Measurements from ENCODE around the gene DNAJC10. TPM values are rescaled to one million over a fixed set of nuclear protein-coding genes. Genes with fewer than 3 reads are reported as not detected.

Gene DNAJC10
- total and polyA plus RNA-seq, 2 of the 4 experiments (the other 2 are of a cell fraction): 34.6 to 53.2 TPM

DNA sequence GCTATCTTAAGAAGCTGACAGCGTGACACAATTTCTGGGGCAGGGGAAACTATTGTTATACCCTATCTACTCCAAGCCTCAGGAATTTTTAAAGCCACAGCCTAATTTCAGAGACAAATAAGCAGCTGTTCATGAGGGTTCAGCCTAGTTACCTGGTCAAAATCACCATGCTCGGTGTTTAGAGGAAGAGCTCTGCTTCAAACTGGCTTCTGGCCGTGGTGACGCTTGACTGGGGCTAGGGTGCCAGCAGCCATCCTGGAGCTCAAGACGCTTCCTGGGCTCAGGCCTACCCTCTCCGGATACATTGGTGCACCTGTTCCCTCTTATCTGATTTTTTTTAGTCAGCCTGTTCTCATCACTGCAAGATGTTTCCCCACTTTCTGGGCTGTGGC, 108.7 kb downstream of the DNAJC10 start:
- Histone ChIP-seq H3K27ac (ENCODE audit: insufficient read depth, low read length) (no peak overlapping the region), H3K9ac (ENCODE audit: low read depth, low read length) (no peak overlapping the region), H2AK5ac (ENCODE audit: low read depth, low read length) (no peak overlapping the region), H3K9me3 (ENCODE audit: control insufficient read depth, insufficient read depth, low read length) (no peaks in the 10 kb centered on the region), H3K36me3 (ENCODE audit: control insufficient read depth, insufficient read depth, low read length) (no peaks in the 10 kb centered on the region), H3K56ac (ENCODE audit: extremely low read depth, insufficient read depth, low read length) (no peak overlapping the region), H4K8ac (ENCODE audit: low read depth in 2 of 2, low read length in 2 of 2) (no peak overlapping the region), H2AK9ac (replicated peaks; ENCODE audit: low read depth, low read length, poor library complexity) (no peak overlapping the region), H3K14ac (replicated peaks; ENCODE audit: low read depth, low read length) (no peak overlapping the region), H2BK15ac (ENCODE audit: low read depth, low read length) (no peak overlapping the region), H3K23ac (ENCODE audit: low read depth, low read length) (no peak overlapping the region), H2BK120ac (ENCODE audit: low read depth, low read length) (no peak overlapping the region), H2BK20ac (ENCODE audit: low read depth, low read length) (no peak overlapping the region), H3K9me1 (ENCODE audit: insufficient read depth, low read length) (no peaks in the 10 kb centered on the region), H2BK5ac (ENCODE audit: low read depth, low read length, poor library complexity, severe bottlenecking) (no peak overlapping the region), H2AFZ (replicated peaks; ENCODE audit: low read length, poor library complexity) (no peak overlapping the region), H4K91ac (ENCODE audit: insufficient read depth, low read depth, low read length) (no peak overlapping the region), H3K4me2 (ENCODE audit: low read depth, low read length) (no peak overlapping the region), H4K20me1 (ENCODE audit: insufficient read depth, low read length) (no peaks in the 10 kb centered on the region), H3K4me3 (ENCODE audit: insufficient read depth, low read depth, low read length) (no peak overlapping the region), H3K4ac (ENCODE audit: low read depth, low read length) (no peak overlapping the region), H3K27me3 (ENCODE audit: control insufficient read depth, insufficient read depth, low read length) (no peaks in the 10 kb centered on the region), H3K18ac (ENCODE audit: low read depth, low read length) (no peak overlapping the region), H4K5ac (ENCODE audit: low read depth, low read length) (no peak overlapping the region), H3K79me1 (ENCODE audit: low read depth in 1 of 2, low read length in 2 of 2) (no peaks in the 10 kb centered on the region), H3K4me1 (ENCODE audit: control insufficient read depth, insufficient read depth, low read length) (no peaks in the 10 kb centered on the region)
- 78% methylated on average over 5 of the region's 6 CpGs; no CpG with 5 or more reads in 1 of the 2 experiments for WGBS, 2 experiments (ENCODE audit: extremely low coverage in 2 of 2, insufficient read length in 1 of 2)
- dilution Hi-C loops (cut with HindIII; ENCODE audit: low sequenced_read_pairs, unreplicated experiment): no loop called here
- intact Hi-C loops (cut with micrococcal nuclease): no loop called here
- in situ Hi-C loops (cut with MboI; ENCODE audit: low sequenced_read_pairs): no loop called here
- ChIA-PET CTCF (no interaction called here), POLR2A (ENCODE audit: unreplicated experiment) (no interaction called here)
- no TSS peak for BruUV-seq (replicated peaks)
- TF ChIP-seq CEBPB (IDR thresholded peaks at IDR 0.05; ENCODE audit: low read depth, low read length) (no peak), POLR2A (IDR thresholded peaks at IDR 0.05; ENCODE audit: low read depth, low read length) (no peak), MXI1 (IDR thresholded peaks at IDR 0.05; ENCODE audit: borderline replicate concordance, low read depth, low read length) (no peak), RCOR1 (IDR thresholded peaks at IDR 0.05; ENCODE audit: insufficient replicate concordance, low read length) (no peak), NFE2L2 (IDR thresholded peaks at IDR 0.05; ENCODE audit: low read depth, low read length) (no peak), SMC3 (IDR thresholded peaks at IDR 0.05; ENCODE audit: low read depth, low read length) (no peak), MAFK (IDR thresholded peaks at IDR 0.05; ENCODE audit: low read depth, low read length) (no peak), MAZ (IDR thresholded peaks at IDR 0.05; ENCODE audit: borderline replicate concordance, low read depth, low read length) (no peak)
- TF ChIP-seq, protein P1, sequence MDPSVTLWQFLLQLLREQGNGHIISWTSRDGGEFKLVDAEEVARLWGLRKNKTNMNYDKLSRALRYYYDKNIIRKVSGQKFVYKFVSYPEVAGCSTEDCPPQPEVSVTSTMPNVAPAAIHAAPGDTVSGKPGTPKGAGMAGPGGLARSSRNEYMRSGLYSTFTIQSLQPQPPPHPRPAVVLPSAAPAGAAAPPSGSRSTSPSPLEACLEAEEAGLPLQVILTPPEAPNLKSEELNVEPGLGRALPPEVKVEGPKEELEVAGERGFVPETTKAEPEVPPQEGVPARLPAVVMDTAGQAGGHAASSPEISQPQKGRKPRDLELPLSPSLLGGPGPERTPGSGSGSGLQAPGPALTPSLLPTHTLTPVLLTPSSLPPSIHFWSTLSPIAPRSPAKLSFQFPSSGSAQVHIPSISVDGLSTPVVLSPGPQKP (IDR thresholded peaks at IDR 0.05; ENCODE audit: borderline replicate concordance, low read depth, low read length): no peak
- TF ChIP-seq, protein P2, sequence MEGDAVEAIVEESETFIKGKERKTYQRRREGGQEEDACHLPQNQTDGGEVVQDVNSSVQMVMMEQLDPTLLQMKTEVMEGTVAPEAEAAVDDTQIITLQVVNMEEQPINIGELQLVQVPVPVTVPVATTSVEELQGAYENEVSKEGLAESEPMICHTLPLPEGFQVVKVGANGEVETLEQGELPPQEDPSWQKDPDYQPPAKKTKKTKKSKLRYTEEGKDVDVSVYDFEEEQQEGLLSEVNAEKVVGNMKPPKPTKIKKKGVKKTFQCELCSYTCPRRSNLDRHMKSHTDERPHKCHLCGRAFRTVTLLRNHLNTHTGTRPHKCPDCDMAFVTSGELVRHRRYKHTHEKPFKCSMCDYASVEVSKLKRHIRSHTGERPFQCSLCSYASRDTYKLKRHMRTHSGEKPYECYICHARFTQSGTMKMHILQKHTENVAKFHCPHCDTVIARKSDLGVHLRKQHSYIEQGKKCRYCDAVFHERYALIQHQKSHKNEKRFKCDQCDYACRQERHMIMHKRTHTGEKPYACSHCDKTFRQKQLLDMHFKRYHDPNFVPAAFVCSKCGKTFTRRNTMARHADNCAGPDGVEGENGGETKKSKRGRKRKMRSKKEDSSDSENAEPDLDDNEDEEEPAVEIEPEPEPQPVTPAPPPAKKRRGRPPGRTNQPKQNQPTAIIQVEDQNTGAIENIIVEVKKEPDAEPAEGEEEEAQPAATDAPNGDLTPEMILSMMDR (conservative IDR thresholded peaks at IDR 0.05; ENCODE audit: low read depth, low read length): no peak
- no peak for ATAC-seq (ENCODE audit: low read depth)
- DNase-seq: no peak
